ENCODE measurements around the gene PLD3.

The PLD3 gene

DNA sequence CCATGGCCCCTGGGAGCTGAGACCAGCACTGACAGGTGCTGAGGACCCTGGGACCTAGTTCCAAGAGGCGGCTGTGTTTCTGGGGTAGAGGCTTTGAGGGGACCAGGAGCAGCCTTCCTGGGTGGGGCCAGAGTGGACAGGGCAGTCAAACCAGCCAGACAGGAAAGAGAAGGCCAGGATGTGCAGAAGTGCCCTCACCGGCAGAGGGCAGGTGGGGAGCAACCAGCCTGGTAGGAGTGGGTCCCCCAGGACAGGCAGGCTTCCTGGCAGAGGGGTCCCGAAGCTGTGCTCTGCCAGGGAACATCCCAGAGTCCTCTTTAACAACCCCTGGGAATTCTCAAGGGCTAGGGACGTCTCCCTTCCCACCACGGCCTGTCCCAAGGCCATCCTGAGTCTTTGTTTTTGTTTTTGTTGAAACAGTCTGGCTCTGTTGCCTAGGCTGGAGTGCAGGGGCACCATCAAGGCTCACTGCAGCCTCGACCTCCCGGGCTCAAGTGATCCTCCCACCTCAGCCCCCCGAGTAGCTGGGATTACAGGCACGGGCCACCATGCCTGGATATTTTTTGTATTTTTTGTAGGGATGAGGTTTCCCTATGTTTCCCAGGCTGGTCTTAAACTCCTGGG is 44.5 kb downstream of the PLD3 start:
- TF ChIP-seq, protein P1, sequence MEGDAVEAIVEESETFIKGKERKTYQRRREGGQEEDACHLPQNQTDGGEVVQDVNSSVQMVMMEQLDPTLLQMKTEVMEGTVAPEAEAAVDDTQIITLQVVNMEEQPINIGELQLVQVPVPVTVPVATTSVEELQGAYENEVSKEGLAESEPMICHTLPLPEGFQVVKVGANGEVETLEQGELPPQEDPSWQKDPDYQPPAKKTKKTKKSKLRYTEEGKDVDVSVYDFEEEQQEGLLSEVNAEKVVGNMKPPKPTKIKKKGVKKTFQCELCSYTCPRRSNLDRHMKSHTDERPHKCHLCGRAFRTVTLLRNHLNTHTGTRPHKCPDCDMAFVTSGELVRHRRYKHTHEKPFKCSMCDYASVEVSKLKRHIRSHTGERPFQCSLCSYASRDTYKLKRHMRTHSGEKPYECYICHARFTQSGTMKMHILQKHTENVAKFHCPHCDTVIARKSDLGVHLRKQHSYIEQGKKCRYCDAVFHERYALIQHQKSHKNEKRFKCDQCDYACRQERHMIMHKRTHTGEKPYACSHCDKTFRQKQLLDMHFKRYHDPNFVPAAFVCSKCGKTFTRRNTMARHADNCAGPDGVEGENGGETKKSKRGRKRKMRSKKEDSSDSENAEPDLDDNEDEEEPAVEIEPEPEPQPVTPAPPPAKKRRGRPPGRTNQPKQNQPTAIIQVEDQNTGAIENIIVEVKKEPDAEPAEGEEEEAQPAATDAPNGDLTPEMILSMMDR (IDR thresholded peaks at IDR 0.05; ENCODE audit: insufficient read depth, low read length): peak; percentile 40
- TF ChIP-seq, protein P2, sequence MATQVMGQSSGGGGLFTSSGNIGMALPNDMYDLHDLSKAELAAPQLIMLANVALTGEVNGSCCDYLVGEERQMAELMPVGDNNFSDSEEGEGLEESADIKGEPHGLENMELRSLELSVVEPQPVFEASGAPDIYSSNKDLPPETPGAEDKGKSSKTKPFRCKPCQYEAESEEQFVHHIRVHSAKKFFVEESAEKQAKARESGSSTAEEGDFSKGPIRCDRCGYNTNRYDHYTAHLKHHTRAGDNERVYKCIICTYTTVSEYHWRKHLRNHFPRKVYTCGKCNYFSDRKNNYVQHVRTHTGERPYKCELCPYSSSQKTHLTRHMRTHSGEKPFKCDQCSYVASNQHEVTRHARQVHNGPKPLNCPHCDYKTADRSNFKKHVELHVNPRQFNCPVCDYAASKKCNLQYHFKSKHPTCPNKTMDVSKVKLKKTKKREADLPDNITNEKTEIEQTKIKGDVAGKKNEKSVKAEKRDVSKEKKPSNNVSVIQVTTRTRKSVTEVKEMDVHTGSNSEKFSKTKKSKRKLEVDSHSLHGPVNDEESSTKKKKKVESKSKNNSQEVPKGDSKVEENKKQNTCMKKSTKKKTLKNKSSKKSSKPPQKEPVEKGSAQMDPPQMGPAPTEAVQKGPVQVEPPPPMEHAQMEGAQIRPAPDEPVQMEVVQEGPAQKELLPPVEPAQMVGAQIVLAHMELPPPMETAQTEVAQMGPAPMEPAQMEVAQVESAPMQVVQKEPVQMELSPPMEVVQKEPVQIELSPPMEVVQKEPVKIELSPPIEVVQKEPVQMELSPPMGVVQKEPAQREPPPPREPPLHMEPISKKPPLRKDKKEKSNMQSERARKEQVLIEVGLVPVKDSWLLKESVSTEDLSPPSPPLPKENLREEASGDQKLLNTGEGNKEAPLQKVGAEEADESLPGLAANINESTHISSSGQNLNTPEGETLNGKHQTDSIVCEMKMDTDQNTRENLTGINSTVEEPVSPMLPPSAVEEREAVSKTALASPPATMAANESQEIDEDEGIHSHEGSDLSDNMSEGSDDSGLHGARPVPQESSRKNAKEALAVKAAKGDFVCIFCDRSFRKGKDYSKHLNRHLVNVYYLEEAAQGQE (IDR thresholded peaks at IDR 0.05; ENCODE audit: insufficient replicate concordance, low read depth): no peak
- no peak for TF ChIP-seq SPI1 (IDR thresholded peaks at IDR 0.05; ENCODE audit: borderline replicate concordance, low read depth)
- Histone ChIP-seq H3K27me3 (ENCODE audit: insufficient read depth, poor library complexity, severe bottlenecking) (peaks cover 6% of the 10 kb centered on the region), H3K4me3 (replicated peaks; ENCODE audit: insufficient read depth, low read length) (no peak overlapping the region), H3K27ac (replicated peaks) (no peak overlapping the region)
- DNase-seq (ENCODE audit: low read depth in 1 of 2, low spot score in 1 of 2): no peak

DNA sequence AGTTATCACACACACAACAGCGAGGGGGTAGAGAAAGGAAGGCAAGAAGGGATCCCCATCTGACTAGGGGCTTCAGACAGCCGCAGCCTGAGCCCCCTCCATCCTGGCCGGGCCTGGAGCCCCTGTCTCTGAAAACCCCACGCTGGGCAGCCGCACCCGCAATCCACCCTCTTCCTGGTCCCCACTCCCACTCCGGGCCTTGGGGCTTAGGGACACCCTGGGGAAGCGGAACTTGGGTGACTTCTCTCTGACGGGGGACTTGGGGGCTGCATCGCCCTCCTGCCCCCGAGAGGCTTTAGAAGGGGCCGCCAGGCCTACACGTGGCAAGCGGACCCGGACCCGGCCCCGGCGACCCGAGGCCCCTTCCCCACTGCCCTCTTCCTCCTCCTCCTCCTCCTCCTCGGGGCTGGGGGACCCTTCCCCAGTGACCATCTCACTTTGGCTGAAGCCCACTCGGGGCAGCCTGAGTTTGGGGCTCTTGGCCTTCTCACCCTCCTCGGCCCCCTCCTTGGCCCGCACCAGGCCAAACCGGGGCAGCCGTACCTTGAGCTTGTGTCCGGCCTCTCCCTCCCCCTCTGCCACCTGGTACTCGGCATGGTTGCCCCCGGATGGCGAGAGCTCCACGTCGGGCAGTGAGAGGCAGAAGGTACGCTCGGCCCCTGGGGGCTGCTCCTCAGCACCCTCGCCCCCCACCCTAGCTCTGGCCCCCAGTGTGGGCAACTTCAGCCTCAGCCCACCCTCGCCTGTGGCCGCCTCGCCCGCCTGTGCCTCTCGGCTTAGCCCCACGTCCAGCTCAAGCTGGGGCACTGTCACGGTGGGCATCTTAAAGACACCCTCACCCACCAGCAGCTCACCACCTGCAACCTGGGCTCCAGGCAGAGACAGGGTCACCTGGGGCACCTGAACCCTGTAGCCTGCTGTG is 45.7 kb downstream of the PLD3 start:
- DNase-seq (ENCODE audit: low read depth in 1 of 2, low spot score in 1 of 2): no peak
- TF ChIP-seq SPI1 (IDR thresholded peaks at IDR 0.05; ENCODE audit: borderline replicate concordance, low read depth) (no peak), POLR2AphosphoS5 (IDR thresholded peaks at IDR 0.05; ENCODE audit: low read depth) (no peak), GABPA (IDR thresholded peaks at IDR 0.05; ENCODE audit: low read depth) (no peak)
- TF ChIP-seq, protein P2 (IDR thresholded peaks at IDR 0.05; ENCODE audit: insufficient replicate concordance, low read depth): no peak
- TF ChIP-seq, protein P1 (IDR thresholded peaks at IDR 0.05; ENCODE audit: insufficient read depth, low read length): no peak
- Histone ChIP-seq H3K27me3 (ENCODE audit: insufficient read depth, poor library complexity, severe bottlenecking) (peaks cover 18% of the 10 kb centered on the region), H3K27ac (replicated peaks) (no peak overlapping the region), H3K4me3 (replicated peaks; ENCODE audit: insufficient read depth, low read length) (no peak overlapping the region)

DNA sequence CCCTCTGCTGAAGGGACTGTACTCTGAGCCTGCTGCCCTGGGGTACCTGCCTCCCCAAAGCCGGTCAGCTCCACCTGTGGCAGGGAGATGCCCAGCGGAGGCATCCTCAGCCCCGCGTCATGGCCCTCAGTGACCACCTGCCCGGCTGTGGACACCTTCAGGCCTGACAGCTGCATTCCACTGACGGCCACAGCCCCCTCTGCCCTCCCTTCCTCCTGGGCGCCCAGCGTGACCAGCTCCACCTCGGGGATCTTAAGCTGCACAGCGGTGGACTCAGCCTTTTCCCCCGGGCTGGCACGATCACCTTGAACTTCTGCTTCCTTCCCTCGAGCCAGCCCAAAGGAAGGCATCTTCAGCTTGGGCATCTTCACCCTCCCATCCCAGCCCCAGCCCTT is 46.3 kb downstream of the PLD3 start:
- no peak for DNase-seq (ENCODE audit: low read depth in 1 of 2, low spot score in 1 of 2)
- TF ChIP-seq SPI1 (IDR thresholded peaks at IDR 0.05; ENCODE audit: borderline replicate concordance, low read depth) (no peak), GABPA (IDR thresholded peaks at IDR 0.05; ENCODE audit: low read depth) (no peak), POLR2AphosphoS5 (IDR thresholded peaks at IDR 0.05; ENCODE audit: low read depth) (no peak)
- TF ChIP-seq, protein P1 (IDR thresholded peaks at IDR 0.05; ENCODE audit: insufficient read depth, low read length): no peak
- TF ChIP-seq, protein P2 (IDR thresholded peaks at IDR 0.05; ENCODE audit: insufficient replicate concordance, low read depth): no peak
- Histone ChIP-seq H3K27ac (replicated peaks) (no peak overlapping the region), H3K27me3 (ENCODE audit: insufficient read depth, poor library complexity, severe bottlenecking) (peaks cover 19% of the 10 kb centered on the region), H3K4me3 (replicated peaks; ENCODE audit: insufficient read depth, low read length) (no peak overlapping the region)

All from HL-60 (cell line).